Uterus (tissue), 2 donors: Measurements from ENCODE around the gene HDAC4.

Experiments used
- POLR2A ChIP-seq, 2 donors: fragments of 450-650 bp; IDR thresholded peaks; one replicate each; pipeline ENCODE4 v1.6.1; 2016; ENCODE audit warnings: antibody characterized with exemption in 2 of 2, mild to moderate bottlenecking in 1 of 2, moderate library complexity in 1 of 2
- TF ChIP-seq, protein P1 (sequence below), 4 experiments: fragments of 200-600 bp in 2 of 4; fragments of 450-650 bp in 2 of 4; sonication (generic) in 2 of 4; IDR thresholded peaks; one replicate each; pipeline ENCODE4 v1.5.1; 2016 to 2019; ENCODE audit warnings: antibody characterized with exemption in 4 of 4, mild to moderate bottlenecking in 2 of 4, moderate library complexity in 1 of 4

DNA sequence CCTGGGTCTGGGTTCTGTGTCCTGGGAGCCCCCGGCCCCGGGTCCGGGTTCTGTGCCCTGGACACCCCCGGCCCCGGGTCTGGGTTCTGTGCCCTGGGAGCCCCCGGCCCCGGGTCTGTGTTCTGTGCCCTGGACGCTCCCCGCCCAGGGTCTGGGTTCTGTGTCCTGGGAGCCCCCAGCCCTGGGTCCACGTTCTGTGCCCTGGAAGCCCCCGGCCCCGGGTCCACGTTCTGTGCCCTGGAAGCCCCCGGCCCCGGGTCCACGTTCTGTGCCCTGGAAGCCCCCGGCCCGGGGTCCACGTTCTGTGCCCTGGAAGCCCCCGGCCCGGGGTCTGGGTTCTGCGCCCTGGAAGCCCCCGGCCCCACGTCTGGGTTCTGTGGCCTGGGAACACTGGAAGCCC is 299.0 kb downstream of the HDAC4 start:
- TF ChIP-seq, protein P1, sequence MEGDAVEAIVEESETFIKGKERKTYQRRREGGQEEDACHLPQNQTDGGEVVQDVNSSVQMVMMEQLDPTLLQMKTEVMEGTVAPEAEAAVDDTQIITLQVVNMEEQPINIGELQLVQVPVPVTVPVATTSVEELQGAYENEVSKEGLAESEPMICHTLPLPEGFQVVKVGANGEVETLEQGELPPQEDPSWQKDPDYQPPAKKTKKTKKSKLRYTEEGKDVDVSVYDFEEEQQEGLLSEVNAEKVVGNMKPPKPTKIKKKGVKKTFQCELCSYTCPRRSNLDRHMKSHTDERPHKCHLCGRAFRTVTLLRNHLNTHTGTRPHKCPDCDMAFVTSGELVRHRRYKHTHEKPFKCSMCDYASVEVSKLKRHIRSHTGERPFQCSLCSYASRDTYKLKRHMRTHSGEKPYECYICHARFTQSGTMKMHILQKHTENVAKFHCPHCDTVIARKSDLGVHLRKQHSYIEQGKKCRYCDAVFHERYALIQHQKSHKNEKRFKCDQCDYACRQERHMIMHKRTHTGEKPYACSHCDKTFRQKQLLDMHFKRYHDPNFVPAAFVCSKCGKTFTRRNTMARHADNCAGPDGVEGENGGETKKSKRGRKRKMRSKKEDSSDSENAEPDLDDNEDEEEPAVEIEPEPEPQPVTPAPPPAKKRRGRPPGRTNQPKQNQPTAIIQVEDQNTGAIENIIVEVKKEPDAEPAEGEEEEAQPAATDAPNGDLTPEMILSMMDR (IDR thresholded peaks at IDR 0.05), result no peak
- TF ChIP-seq POLR2A (IDR thresholded peaks at IDR 0.05), result no peak
